Lower leg skin (tissue), 3 donors: Measurements from ENCODE around the gene DAB2IP.

Source experiments
- CTCF ChIP-seq, 3 donors: fragments of 450-650 bp; IDR thresholded peaks; one replicate each; pipeline ENCODE4 v1.5.1; 2016; ENCODE audit warnings: antibody characterized with exemption in 3 of 3, mild to moderate bottlenecking in 3 of 3, moderate library complexity in 2 of 3
- POLR2A ChIP-seq, 2 donors: fragments of 450-650 bp; IDR thresholded peaks; one replicate each; pipeline ENCODE4 v1.6.1; 2016 to 2017; ENCODE audit warnings: antibody characterized with exemption in 2 of 2, mild to moderate bottlenecking in 1 of 2, moderate library complexity in 1 of 2

- no peak for TF ChIP-seq CTCF (IDR thresholded peaks at IDR 0.05)
- TF ChIP-seq POLR2A (IDR thresholded peaks at IDR 0.05) = no peak
Measured at GRCh38 chr9:121638399-121638798, 13.0 kb upstream of the DAB2IP start.
